GM18517 (cell line): ENCODE data around the gene TAF15.

Experiments
- ATAC-seq: cut with Tn5 transposase; IDR thresholded peaks from one replicate; pipeline ENCODE4 v1.9.1; 2021; ENCODE audit warnings: mild to moderate bottlenecking, moderate library complexity; ENCODE audit not compliant: unreplicated experiment

Gene TAF15

GRCh38 chr17:35786941-35787432 is 22.3 kb upstream of the TAF15 start:
- ATAC-seq = no peak

- ATAC-seq = no peak
Observed at GRCh38 chr17:35788477-35789368, 20.6 kb upstream of the TAF15 start.

GRCh38 chr17:35790841-35791240 is 18.4 kb upstream of the TAF15 start:
- no peak for ATAC-seq

GRCh38 chr17:35791681-35792350 is 17.5 kb upstream of the TAF15 start:
- ATAC-seq = no peak

GRCh38 chr17:35793257-35793656 is 16.0 kb upstream of the TAF15 start:
- no peak for ATAC-seq

GRCh38 chr17:35795007-35795870 is 14.0 kb upstream of the TAF15 start, which contains the start of gene MMP28:
Gene MMP28 (minus strand): TSS chr17:35795641. CDS start chr17:35795377, 264 bp downstream.
- ATAC-seq = no peak

- no peak for ATAC-seq
Observed at GRCh38 chr17:35795871-35796265, 13.4 kb upstream of the TAF15 start.

GRCh38 chr17:35796942-35797341 is 12.3 kb upstream of the TAF15 start:
- ATAC-seq = no peak

GRCh38 chr17:35797370-35797769 is 11.9 kb upstream of the TAF15 start:
- no peak for ATAC-seq

GRCh38 chr17:35797918-35798317 is 11.4 kb upstream of the TAF15 start:
- ATAC-seq = no peak

- ATAC-seq = no peak
Observed at GRCh38 chr17:35799942-35800341, 9.3 kb upstream of the TAF15 start.

GRCh38 chr17:35801583-35802224 is 7.6 kb upstream of the TAF15 start:
- no peak for ATAC-seq

GRCh38 chr17:35804658-35805192 is 4.6 kb upstream of the TAF15 start:
- no peak for ATAC-seq

GRCh38 chr17:35807371-35808144 is 1.7 kb upstream of the TAF15 start:
- no peak for ATAC-seq

- no peak for ATAC-seq
Observed at GRCh38 chr17:35808240-35808961, 883 bp upstream of the TAF15 start.

- no peak for ATAC-seq
Observed at GRCh38 chr17:35809855-35810461, 674 bp downstream of the TAF15 start.

- ATAC-seq = no peak
Observed at GRCh38 chr17:35811759-35812158, 2.5 kb downstream of the TAF15 start.

- no peak for ATAC-seq
Observed at GRCh38 chr17:35812456-35812855, 3.2 kb downstream of the TAF15 start.
